Measurements from ENCODE around the gene C3orf85.

C3orf85 gene
- long read RNA-seq = 0 reads

GRCh38 chr3:109136523-109136922 is at the start of gene C3orf85:
TSS of gene C3orf85 (plus strand) at chr3:109136719. CDS start at chr3:109136848, 129 bp downstream.
- TF ChIP-seq POLR2AphosphoS5 (IDR thresholded peaks at IDR 0.05; ENCODE audit: low read depth) (no peak), CTCF (IDR thresholded peaks at IDR 0.05; ENCODE audit: insufficient read depth, low read length) (no peak), SPI1 (IDR thresholded peaks at IDR 0.05; ENCODE audit: borderline replicate concordance, low read depth) (no peak)
- DNase-seq (ENCODE audit: low read depth in 1 of 2, low spot score in 1 of 2) = no peak
- no peaks in the 10 kb centered on the region for H3K27me3 ChIP-seq (ENCODE audit: insufficient read depth, poor library complexity, severe bottlenecking)
- no peak within 1 kb of the TSS for H3K27ac ChIP-seq (replicated peaks)
- H3K4me3 ChIP-seq (replicated peaks; ENCODE audit: insufficient read depth, low read length) = no peak within 1 kb of the TSS

- no peak for DNase-seq (ENCODE audit: low read depth in 1 of 2, low spot score in 1 of 2)
- TF ChIP-seq REST (IDR thresholded peaks at IDR 0.05; ENCODE audit: insufficient replicate concordance, low read depth) (no peak), SPI1 (IDR thresholded peaks at IDR 0.05; ENCODE audit: borderline replicate concordance, low read depth) (no peak), CTCF (IDR thresholded peaks at IDR 0.05; ENCODE audit: insufficient read depth, low read length) (no peak), POLR2AphosphoS5 (IDR thresholded peaks at IDR 0.05; ENCODE audit: low read depth) (no peak), GABPA (IDR thresholded peaks at IDR 0.05; ENCODE audit: low read depth) (no peak)
- Histone ChIP-seq H3K27me3 (ENCODE audit: insufficient read depth, poor library complexity, severe bottlenecking) (no peaks in the 10 kb centered on the region), H3K27ac (replicated peaks) (no peak overlapping the region), H3K4me3 (replicated peaks; ENCODE audit: insufficient read depth, low read length) (no peak overlapping the region)
These were observed 47.3 kb upstream of the C3orf85 start for GRCh38 chr3:109089265-109089664.

- DNase-seq (ENCODE audit: low read depth in 1 of 2, low spot score in 1 of 2) = no peak
- Histone ChIP-seq H3K27ac (replicated peaks) (no peak overlapping the region), H3K4me3 (replicated peaks; ENCODE audit: insufficient read depth, low read length) (no peak overlapping the region), H3K27me3 (ENCODE audit: insufficient read depth, poor library complexity, severe bottlenecking) (no peaks in the 10 kb centered on the region)
- TF ChIP-seq GABPA (IDR thresholded peaks at IDR 0.05; ENCODE audit: low read depth) (no peak), REST (IDR thresholded peaks at IDR 0.05; ENCODE audit: insufficient replicate concordance, low read depth) (no peak), CTCF (IDR thresholded peaks at IDR 0.05; ENCODE audit: insufficient read depth, low read length) (no peak), POLR2AphosphoS5 (IDR thresholded peaks at IDR 0.05; ENCODE audit: low read depth) (no peak), SPI1 (IDR thresholded peaks at IDR 0.05; ENCODE audit: borderline replicate concordance, low read depth) (no peak)
These were observed 44.7 kb upstream of the C3orf85 start for GRCh38 chr3:109091846-109092245.

GRCh38 chr3:109093561-109093960 is 43.0 kb upstream of the C3orf85 start:
- Histone ChIP-seq H3K27ac (replicated peaks) (no peak overlapping the region), H3K27me3 (ENCODE audit: insufficient read depth, poor library complexity, severe bottlenecking) (no peaks in the 10 kb centered on the region), H3K4me3 (replicated peaks; ENCODE audit: insufficient read depth, low read length) (no peak overlapping the region)
- no peak for DNase-seq (ENCODE audit: low read depth in 1 of 2, low spot score in 1 of 2)
- TF ChIP-seq REST (IDR thresholded peaks at IDR 0.05; ENCODE audit: insufficient replicate concordance, low read depth) (no peak), POLR2AphosphoS5 (IDR thresholded peaks at IDR 0.05; ENCODE audit: low read depth) (no peak), SPI1 (IDR thresholded peaks at IDR 0.05; ENCODE audit: borderline replicate concordance, low read depth) (no peak)
